ENCODE measurements around the gene TMC1. TPM values are rescaled to one million over a fixed set of nuclear protein-coding genes. Genes with fewer than 3 reads are reported as not detected.
A peak's percentile ranks its signal among the peaks of the same experiment; 100 is the strongest.

The TMC1 gene
- total and polyA plus RNA-seq, 2 of the 8 experiments (the other 6 are each of a cell fraction or from before 2014, with no cell fraction given), result 0.95 to 0.98 TPM

GRCh38 chr9:72599874-72600534, 78.6 kb downstream of the TMC1 start (continued):
- TF ChIP-seq CHD7 (IDR thresholded peaks at IDR 0.05; ENCODE audit: insufficient replicate concordance, low read length) (no peak), NRF1 (IDR thresholded peaks at IDR 0.05; ENCODE audit: low read depth, low read length) (no peak), MAX (IDR thresholded peaks at IDR 0.05) (no peak), FOSL1 (IDR thresholded peaks at IDR 0.05; ENCODE audit: insufficient read depth, low read depth, low read length) (no peak), SRF (IDR thresholded peaks at IDR 0.05; ENCODE audit: low read depth, low read length) (no peak), KDM5A (IDR thresholded peaks at IDR 0.05; ENCODE audit: low read length) (no peak)
- TF ChIP-seq, protein P1, sequence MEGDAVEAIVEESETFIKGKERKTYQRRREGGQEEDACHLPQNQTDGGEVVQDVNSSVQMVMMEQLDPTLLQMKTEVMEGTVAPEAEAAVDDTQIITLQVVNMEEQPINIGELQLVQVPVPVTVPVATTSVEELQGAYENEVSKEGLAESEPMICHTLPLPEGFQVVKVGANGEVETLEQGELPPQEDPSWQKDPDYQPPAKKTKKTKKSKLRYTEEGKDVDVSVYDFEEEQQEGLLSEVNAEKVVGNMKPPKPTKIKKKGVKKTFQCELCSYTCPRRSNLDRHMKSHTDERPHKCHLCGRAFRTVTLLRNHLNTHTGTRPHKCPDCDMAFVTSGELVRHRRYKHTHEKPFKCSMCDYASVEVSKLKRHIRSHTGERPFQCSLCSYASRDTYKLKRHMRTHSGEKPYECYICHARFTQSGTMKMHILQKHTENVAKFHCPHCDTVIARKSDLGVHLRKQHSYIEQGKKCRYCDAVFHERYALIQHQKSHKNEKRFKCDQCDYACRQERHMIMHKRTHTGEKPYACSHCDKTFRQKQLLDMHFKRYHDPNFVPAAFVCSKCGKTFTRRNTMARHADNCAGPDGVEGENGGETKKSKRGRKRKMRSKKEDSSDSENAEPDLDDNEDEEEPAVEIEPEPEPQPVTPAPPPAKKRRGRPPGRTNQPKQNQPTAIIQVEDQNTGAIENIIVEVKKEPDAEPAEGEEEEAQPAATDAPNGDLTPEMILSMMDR (IDR thresholded peaks at IDR 0.05; ENCODE audit: control extremely low read depth in 1 of 3, insufficient read depth in 1 of 3, low read depth in 1 of 3, low read length in 3 of 3), result 0 out of 4 replicates have a peak, but pooled peaks of 1 of the 3 experiments have one; percentile 3

Data from H1 (cell line).